OCI-LY3 (cell line): Measurements from ENCODE around the gene URM1.

Source experiments
- H2AFZ ChIP-seq: fragments of 200-600, 300-600 bp; shearing (Covaris generic); 2 replicates; pipeline ENCODE4 v1.6.0; 2014; ENCODE audit warnings: antibody characterized with exemption, low read depth, low read length
- H3K27ac ChIP-seq: fragments of 200-600, 300-600 bp; sonication (generic); 2 replicates; pipeline ENCODE4 v1.5.1; 2014; ENCODE audit warnings: mild to moderate bottlenecking, low read length, moderate library complexity, mixed read lengths
- H3K27me3 ChIP-seq: fragments of 200-600, 300-600 bp; sonication (generic); 2 replicates; pipeline ENCODE4 v1.6.1; 2014; ENCODE audit warnings: low read depth, low read length, mixed read lengths
- H3K36me3 ChIP-seq: fragments of 200-600, 300-600 bp; sonication (generic); replicated peaks from 2 replicates; pipeline ENCODE3; 2014; ENCODE audit warnings: low read depth, low read length, mixed read lengths
- H3K4me1 ChIP-seq: fragments of 300-600, 200-600 bp; sonication (generic); 2 replicates; pipeline ENCODE4 v1.6.1; 2014; ENCODE audit warnings: low read length, mixed read lengths
- H3K4me2 ChIP-seq: fragments of 200-600, 300-600 bp; sonication (generic); 2 replicates; pipeline ENCODE4 v1.6.1; 2014; ENCODE audit warnings: low read length, mixed read lengths
- H3K4me3 ChIP-seq: fragments of 300-600, 200-600 bp; sonication (generic); 2 replicates; pipeline ENCODE4 v1.5.1; 2014; ENCODE audit warnings: antibody characterized with exemption, mild to moderate bottlenecking, low read length, moderate library complexity
- H3K79me2 ChIP-seq: fragments of 300-600, 200-600 bp; shearing (Covaris generic); 2 replicates; pipeline ENCODE4 v1.6.1; 2014; ENCODE audit warnings: mild to moderate bottlenecking, low read length, mixed read lengths
- H3K9ac ChIP-seq: fragments of 300-600, 200-600 bp; shearing (Covaris generic); 2 replicates; pipeline ENCODE4 v1.6.0; 2014; ENCODE audit warnings: mild to moderate bottlenecking, low read length, moderate library complexity
- H3K9me3 ChIP-seq: fragments of 200-600, 300-600 bp; shearing (Covaris generic); 2 replicates; pipeline ENCODE4 v1.6.1; 2014; ENCODE audit warnings: low read length, mixed read lengths; ENCODE audit not compliant: insufficient read depth
- H4K20me1 ChIP-seq: fragments of 200-600, 300-600 bp; sonication (generic); 2 replicates; pipeline ENCODE4 v1.6.1; 2016; ENCODE audit warnings: low read length, mixed read lengths; ENCODE audit not compliant: insufficient read depth
- EZH2phosphoT487 ChIP-seq: fragments of 200-600 bp; shearing (Covaris generic); IDR thresholded peaks from 2 replicates; pipeline ENCODE4 v1.6.1; 2018; ENCODE audit warnings: antibody characterized with exemption, mixed run types, low read depth
- TF ChIP-seq, protein P1 (sequence below): fragments of 200-600, 300-600 bp; sonication (generic); IDR thresholded peaks from 2 replicates; pipeline ENCODE4 v1.5.1; 2014; ENCODE audit warnings: antibody characterized with exemption, low read length, low read depth

The URM1 gene

GRCh38 chr9:128391956-128392301 is 20.8 kb downstream of the URM1 start:
- Histone ChIP-seq H3K4me1 (no peaks in the 10 kb centered on the region), H3K79me2 (no peaks in the 10 kb centered on the region), H2AFZ (no peak overlapping the region), H3K27me3 (no peaks in the 10 kb centered on the region), H4K20me1 (no peaks in the 10 kb centered on the region), H3K4me3 (no peak overlapping the region), H3K36me3 (peaks cover 14% of the 10 kb centered on the region), H3K9ac (no peak overlapping the region), H3K27ac (no peak overlapping the region), H3K9me3 (no peaks in the 10 kb centered on the region), H3K4me2 (no peak overlapping the region)
- TF ChIP-seq, protein P1, sequence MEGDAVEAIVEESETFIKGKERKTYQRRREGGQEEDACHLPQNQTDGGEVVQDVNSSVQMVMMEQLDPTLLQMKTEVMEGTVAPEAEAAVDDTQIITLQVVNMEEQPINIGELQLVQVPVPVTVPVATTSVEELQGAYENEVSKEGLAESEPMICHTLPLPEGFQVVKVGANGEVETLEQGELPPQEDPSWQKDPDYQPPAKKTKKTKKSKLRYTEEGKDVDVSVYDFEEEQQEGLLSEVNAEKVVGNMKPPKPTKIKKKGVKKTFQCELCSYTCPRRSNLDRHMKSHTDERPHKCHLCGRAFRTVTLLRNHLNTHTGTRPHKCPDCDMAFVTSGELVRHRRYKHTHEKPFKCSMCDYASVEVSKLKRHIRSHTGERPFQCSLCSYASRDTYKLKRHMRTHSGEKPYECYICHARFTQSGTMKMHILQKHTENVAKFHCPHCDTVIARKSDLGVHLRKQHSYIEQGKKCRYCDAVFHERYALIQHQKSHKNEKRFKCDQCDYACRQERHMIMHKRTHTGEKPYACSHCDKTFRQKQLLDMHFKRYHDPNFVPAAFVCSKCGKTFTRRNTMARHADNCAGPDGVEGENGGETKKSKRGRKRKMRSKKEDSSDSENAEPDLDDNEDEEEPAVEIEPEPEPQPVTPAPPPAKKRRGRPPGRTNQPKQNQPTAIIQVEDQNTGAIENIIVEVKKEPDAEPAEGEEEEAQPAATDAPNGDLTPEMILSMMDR: no peak
- TF ChIP-seq EZH2phosphoT487: no peak

- Histone ChIP-seq H3K4me2 (no peak overlapping the region), H4K20me1 (no peaks in the 10 kb centered on the region), H3K4me3 (no peak overlapping the region), H2AFZ (no peak overlapping the region), H3K36me3 (peaks cover 14% of the 10 kb centered on the region), H3K27me3 (no peaks in the 10 kb centered on the region), H3K79me2 (no peaks in the 10 kb centered on the region), H3K4me1 (no peaks in the 10 kb centered on the region), H3K9ac (no peak overlapping the region), H3K27ac (no peak overlapping the region), H3K9me3 (no peaks in the 10 kb centered on the region)
- TF ChIP-seq, protein P1: no peak
- no peak for TF ChIP-seq EZH2phosphoT487
Observed at GRCh38 chr9:128392302-128393144, 21.3 kb downstream of the URM1 start.

- Histone ChIP-seq H3K9me3 (no peaks in the 10 kb centered on the region), H3K9ac (no peak overlapping the region), H4K20me1 (no peaks in the 10 kb centered on the region), H3K4me3 (no peak overlapping the region), H3K4me2 (no peak overlapping the region), H3K4me1 (no peaks in the 10 kb centered on the region), H2AFZ (no peak overlapping the region), H3K27ac (no peak overlapping the region), H3K36me3 (peaks cover 10% of the 10 kb centered on the region), H3K27me3 (no peaks in the 10 kb centered on the region), H3K79me2 (no peaks in the 10 kb centered on the region)
- no peak for TF ChIP-seq EZH2phosphoT487
- TF ChIP-seq, protein P1: no peak
Observed at GRCh38 chr9:128393145-128393775, 22.1 kb downstream of the URM1 start.

DNA sequence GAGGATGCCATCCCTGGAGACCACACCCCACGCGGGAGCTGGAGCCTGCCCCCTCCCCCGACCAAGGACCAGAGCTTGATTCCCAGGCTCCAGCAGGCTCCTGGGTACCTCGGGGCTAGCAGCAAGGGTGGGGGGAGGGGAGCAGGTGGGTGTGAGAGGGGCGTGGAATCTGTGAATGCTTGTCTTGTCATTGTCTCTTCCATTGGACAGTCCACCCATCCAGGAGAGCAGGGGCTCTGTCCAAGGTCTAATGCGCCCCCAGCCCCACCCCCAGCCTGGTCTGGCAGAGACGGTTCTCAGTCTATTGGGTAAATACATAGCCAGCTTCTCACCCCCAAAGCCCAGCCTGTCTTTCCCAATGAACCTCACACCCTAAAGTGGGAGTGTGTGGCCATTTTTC is 22.8 kb downstream of the URM1 start:
- Histone ChIP-seq H3K4me2 (no peak overlapping the region), H2AFZ (no peak overlapping the region), H3K36me3 (peaks cover 9% of the 10 kb centered on the region), H3K27ac (no peak overlapping the region), H3K4me1 (no peaks in the 10 kb centered on the region), H4K20me1 (no peaks in the 10 kb centered on the region), H3K79me2 (no peaks in the 10 kb centered on the region), H3K9ac (no peak overlapping the region), H3K9me3 (no peaks in the 10 kb centered on the region), H3K27me3 (no peaks in the 10 kb centered on the region), H3K4me3 (no peak overlapping the region)
- TF ChIP-seq, protein P1: no peak
- TF ChIP-seq EZH2phosphoT487: no peak
